HG02798 (cell line): ENCODE results near the gene FOXB2.
"Not testable (repeated sequence)": the region's sequence is repeated elsewhere in the genome, so short reads cannot be mapped to it uniquely, and the experiment has no call there.

Source experiments
- ATAC-seq: cut with Tn5 transposase; IDR thresholded peaks from one replicate; pipeline ENCODE4 v1.9.1; 2021; ENCODE audit warnings: mild to moderate bottlenecking; ENCODE audit not compliant: unreplicated experiment, poor library complexity

Gene FOXB2

DNA sequence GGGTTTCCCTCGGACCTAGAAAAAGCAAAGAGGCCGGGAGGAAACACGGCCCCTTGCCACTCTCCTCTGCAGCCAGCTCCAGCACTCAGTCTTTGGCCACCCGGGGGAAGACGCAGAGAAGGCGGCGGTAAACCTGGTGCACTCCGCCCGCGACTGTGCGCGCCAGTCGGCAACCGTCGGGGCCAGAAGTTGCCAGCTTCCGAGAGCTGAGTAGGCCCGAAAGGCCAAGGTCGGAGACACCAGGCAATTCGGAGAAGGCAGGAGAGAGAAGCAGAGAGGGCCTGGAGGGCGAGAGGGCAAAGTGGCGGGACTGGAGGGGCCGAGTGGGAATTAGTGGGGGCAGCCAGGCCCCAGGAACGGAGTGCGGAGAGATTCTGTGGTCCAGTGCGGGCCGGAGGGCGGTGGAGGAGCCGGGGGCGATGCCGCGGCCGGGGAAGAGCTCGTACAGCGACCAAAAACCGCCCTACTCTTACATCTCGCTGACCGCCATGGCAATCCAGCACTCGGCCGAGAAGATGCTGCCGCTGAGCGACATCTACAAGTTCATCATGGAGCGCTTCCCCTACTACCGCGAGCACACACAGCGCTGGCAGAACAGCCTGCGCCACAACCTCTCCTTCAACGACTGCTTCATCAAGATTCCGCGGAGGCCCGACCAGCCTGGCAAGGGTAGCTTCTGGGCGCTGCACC, at the start of gene FOXB2:
Gene FOXB2, plus strand, starts transcription at position 420 of the 690 bp plus-strand sequence. Its CDS starts 0 bp downstream, at position 420.
- no peak for ATAC-seq

GRCh38 chr9:76969716-76970115, 49.7 kb upstream of the FOXB2 start:
- ATAC-seq = no peak

DNA sequence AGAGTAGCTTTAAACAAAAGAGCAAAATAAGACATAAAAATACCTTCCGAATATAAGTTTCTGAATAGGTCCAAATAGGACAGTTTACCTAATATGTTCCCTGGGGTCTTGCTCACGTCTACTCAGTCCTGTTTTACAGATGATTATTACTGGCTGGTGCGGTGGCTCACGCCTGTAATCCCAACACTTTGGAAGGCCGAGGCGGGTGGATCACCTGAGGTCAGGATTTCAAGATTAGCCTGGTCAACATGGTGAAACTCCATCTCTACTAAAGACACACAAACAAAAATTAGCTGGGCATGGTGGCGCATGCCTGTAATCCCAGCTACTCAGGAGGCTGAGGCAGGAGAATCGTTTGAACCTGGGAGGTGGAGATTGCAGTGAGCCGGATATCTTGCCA, 40.6 kb upstream of the FOXB2 start:
- not testable (repeated sequence) for ATAC-seq

- no peak for ATAC-seq
Observed at GRCh38 chr9:76980566-76980965, 38.9 kb upstream of the FOXB2 start.

GRCh38 chr9:76984486-76984885, 35.0 kb upstream of the FOXB2 start:
- no peak for ATAC-seq

DNA sequence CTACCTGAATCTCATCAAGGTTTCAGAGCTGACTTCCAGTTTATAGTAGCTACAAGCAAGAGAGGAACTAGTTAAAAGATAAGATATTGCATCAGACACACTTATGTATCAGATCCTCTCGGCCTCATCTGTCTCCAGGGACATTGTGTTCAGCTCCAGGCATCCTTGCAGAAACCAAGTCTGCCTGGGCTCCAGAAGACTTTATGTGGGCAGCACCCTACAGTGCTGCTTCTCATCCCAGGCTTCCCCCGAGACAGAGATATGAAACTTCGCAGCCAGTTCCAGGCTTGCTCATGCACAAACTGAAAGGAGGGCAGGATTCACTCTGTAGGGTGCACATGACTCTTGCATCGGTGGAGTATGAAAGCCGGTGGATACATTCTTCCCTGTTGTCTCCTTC, 33.9 kb upstream of the FOXB2 start:
- ATAC-seq = no peak

GRCh38 chr9:76987594-76988200, 31.8 kb upstream of the FOXB2 start:
- ATAC-seq = peak; percentile 60

DNA sequence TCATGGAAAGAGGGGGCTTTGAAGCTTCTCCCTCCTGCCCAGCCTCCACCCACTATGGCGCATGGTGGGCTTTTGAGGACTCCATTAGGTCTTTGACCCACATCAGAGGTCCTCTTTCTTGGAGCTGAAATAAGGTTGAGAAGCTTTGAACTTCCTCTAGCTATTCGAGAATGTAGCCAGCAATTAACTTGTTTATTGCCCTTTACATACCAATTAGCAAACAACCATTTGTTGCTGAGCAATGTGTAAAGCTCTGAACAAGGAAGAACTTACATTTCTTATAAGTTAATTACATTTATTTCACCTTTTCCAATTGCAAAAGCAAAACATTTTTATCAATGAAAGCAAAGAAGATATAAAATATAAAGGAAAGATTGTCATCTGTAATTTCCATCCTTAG, 30.5 kb upstream of the FOXB2 start:
- no peak for ATAC-seq

- no peak for ATAC-seq
Observed at GRCh38 chr9:76989501-76989900, 30.0 kb upstream of the FOXB2 start.

- ATAC-seq = peak; percentile 55
Observed at GRCh38 chr9:76996700-76997099, 22.8 kb upstream of the FOXB2 start.

DNA sequence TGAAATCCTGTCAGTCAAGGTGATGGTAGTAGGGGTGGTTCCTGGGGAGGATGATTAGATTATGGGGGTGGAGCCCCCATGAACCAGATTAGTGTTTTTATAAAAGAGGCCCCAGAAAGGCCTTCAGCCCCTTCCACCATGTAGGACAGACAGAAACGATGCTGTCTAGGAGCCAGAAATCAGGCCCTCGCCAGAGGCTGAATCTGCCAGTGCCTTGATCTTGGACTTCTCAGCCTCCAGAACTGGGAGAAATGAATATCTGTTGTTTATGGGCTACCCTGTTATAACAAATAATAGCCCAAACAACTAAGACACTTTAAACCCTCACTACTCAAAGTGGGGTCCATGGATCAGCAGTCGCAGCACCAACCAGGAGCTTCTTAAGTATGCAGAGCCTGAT, 20.2 kb upstream of the FOXB2 start:
- ATAC-seq = no peak

- no peak for ATAC-seq
Observed at GRCh38 chr9:77000330-77000729, 19.1 kb upstream of the FOXB2 start.

DNA sequence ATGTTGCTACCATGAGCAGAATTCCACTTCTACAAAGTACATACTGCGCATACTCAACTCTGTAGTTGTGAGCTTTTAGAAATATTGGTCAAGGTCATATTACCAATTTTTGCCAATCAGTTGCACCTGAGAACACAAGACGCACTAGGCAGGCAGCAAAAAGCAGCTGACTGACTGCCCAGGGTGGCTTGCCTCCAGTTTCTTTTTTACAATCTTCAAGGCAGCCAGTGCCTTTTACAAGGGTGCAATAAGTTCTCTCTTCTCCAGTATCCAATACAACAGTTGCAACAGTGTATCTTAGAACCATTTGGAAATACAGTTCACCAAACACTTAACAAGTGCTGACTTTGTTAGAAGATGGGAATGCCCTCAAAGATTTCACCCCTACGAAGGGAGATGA, 16.1 kb upstream of the FOXB2 start:
- ATAC-seq = no peak

- ATAC-seq = no peak
Observed at GRCh38 chr9:77005216-77005615, 14.2 kb upstream of the FOXB2 start.

GRCh38 chr9:77010527-77010926, 8.9 kb upstream of the FOXB2 start:
- ATAC-seq = no peak

DNA sequence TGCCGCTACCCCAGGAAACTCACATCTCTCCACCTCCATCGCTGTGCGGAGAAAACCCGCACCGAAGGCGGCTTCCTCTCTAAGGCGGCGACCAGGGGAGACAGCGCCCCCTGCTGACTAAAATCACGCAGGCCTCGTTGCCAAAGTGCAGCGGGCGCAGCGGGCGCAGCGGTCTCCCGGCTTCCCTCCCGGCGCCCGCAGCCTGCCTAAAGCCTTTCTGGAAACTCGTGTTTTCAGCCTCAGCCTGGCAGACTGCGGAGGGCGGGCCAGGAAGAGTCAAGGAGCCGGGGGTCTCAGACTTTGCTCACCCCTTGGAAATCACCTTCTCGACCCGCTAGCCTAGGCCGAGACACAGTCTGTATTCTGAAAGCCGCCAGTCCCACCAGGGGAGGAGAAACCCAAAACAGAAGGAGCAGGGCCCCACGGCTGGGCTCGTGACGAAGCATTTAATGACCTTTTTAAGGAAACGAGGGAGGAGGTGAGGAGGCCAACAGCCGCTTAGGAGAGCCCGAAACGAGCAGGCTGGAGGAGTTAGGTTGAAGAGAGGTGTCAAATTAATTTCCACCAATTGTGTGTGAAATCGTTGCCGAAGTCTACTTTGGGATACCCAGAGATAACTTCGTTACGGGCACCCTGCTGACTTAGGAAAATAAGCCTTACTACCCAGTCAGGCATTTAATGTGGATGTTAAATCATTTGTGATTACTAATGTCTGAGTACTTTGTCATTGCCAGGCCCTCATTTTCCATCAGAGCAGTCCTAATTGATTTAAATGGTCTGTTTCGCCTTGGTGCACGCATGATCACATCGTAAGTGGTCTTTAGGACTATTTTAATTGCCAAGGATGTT, 7.3 kb upstream of the FOXB2 start:
- ATAC-seq = peak; percentile 87

DNA sequence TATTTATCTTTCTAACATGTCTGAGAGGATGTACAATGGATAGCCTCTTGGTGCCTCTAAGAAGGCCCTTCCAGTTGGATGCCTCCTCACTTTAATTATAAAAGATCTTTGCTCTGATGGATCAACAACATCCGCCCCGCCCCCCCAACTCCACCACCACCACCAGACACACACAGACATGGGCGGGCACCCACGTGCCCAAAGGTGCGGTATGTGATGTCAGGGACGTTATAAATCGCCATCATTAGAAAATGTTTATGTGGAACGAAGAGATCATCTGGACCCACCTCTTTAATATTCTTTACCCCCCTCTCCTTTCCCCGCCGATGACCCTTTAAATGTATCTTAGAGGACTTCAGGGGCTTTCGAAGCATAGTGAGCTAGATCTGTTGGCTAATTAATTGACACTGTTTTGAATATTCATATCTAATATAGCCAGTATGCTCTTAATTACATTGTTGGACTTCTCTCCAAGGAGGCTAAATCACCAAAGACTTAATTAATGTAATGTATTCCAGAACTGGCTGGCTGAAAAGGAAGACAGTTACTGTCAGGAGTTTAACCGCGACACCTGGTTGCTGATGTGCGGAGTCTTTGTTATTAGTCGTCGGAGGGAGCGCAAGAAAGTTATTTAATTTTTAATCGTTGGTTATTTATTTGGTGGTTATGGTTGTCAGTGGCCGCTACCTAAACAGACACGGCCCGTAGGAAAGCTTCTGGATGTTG, 6.1 kb upstream of the FOXB2 start:
- ATAC-seq = no peak

- no peak for ATAC-seq
Observed at GRCh38 chr9:77013932-77014596, 5.4 kb upstream of the FOXB2 start.

DNA sequence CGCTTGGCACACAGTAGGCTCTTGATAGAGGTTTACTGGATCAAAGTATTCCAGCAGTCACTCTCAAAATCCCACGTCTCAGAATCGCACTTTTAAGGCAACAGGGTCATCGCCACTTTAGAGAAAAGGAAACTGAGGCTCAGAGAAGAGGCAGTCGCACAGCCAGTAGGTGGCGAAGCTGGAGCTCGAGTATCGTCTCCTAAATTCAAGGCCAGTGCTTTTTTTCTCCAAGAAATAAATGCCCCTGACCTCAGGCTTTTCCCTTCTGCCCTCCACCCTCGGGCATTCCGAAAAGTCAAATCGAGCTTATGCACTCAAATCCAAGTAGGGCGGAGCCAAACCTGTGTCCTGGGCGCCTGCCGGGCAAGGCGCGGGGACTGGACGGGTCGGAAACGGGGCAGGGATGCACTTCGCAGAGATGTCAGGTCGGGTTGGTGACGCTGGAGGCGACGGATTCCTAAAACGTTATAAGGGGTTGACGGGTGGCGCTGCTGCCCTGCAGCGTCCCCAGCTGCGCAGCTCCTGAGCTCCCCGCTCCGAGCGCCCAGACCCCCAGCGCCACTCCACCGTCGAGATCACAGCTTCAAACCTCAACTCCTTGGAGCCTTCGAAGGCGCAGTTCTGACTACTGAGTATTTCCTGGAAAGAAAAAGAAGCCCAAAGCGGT, 4.7 kb upstream of the FOXB2 start:
- no peak for ATAC-seq
